Stimulated activated CD4-positive, alpha-beta T cell treated with anti-CD3 and anti-CD28 coated beads, Interleukin-4, amount 100 ng/mL, for 4 hours (primary cell): ENCODE data around the gene ANKRD50.

ENCODE experiments used
- DNase-seq, 2 experiments: peaks; one replicate each; pipeline ENCODE4 v3.0.0-alpha.2; 2020

ANKRD50 gene, protein sequence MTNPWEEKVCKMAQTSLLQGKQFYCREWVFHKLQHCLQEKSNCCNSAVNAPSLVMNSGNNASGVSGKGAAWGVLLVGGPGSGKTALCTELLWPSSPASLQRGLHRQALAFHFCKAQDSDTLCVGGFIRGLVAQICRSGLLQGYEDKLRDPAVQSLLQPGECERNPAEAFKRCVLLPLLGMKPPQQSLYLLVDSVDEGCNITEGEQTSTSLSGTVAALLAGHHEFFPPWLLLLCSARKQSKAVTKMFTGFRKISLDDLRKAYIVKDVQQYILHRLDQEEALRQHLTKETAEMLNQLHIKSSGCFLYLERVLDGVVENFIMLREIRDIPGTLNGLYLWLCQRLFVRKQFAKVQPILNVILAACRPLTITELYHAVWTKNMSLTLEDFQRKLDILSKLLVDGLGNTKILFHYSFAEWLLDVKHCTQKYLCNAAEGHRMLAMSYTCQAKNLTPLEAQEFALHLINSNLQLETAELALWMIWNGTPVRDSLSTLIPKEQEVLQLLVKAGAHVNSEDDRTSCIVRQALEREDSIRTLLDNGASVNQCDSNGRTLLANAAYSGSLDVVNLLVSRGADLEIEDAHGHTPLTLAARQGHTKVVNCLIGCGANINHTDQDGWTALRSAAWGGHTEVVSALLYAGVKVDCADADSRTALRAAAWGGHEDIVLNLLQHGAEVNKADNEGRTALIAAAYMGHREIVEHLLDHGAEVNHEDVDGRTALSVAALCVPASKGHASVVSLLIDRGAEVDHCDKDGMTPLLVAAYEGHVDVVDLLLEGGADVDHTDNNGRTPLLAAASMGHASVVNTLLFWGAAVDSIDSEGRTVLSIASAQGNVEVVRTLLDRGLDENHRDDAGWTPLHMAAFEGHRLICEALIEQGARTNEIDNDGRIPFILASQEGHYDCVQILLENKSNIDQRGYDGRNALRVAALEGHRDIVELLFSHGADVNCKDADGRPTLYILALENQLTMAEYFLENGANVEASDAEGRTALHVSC (N-terminal part only)

DNA sequence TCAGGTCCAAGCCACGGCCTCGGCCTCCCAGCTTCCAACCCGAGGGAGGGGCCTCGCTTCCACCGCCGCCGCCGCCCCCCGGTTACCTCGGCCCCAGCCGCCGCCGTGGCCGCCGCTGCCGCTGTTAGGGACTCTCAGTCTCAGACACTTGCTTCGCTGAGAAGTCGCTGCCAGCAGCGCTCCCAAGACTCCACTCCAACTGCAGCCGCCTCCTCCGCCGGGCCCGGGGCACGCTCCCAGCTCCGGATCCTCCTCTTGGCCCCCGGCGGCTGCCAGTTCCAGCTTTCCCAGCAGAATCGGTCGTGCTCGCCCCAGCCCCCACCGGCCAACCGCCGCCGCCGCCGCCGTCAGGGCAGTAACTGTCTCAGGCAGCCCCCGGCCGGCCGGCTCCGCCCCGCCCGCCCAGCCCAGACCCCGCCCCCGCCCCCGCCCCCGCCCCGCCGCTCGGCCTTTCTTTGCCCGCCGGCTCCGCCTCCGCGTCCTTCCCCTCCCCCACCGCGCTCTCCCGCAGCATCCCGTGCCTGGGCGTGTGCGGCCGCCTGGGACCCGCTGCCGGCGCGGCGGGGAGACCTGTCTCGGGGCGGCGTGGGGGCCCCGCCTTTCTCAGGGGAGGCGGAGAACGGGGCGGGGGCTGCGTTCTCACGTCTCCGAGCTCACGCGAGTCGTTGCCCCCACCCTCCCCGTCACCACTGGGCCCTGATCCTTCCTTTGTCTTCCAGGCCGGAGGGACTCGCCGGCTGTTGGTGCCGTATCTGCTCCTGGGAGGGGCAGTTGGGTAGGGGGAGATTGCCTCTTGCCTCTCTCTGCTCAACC is at the start of gene ANKRD50:
TSS of gene ANKRD50 (minus strand) at position 361 of the 813 bp plus-strand sequence. CDS start 2,221 bp downstream, outside the sequence.
- DNase-seq, result peak; percentile 55 to 57

DNA sequence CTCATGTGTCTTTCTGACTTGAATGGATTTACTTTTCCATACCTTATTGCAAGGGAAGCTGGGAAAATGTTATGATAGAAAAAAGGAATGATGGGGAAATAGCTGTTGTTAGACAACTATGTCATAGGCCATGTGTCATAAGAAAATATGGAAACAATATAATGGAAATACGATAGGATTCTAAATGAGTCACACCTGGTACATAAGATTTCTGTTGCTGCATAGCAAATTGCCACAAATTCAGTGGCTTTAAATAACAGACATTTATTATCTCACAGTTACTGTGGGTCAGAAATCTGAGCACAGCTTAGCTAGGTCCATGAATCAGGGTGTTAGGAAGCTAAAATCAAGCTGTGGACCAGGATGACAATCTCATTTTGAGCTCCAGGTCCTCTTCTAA is 44.6 kb upstream of the ANKRD50 start:
- no peak for DNase-seq

DNA sequence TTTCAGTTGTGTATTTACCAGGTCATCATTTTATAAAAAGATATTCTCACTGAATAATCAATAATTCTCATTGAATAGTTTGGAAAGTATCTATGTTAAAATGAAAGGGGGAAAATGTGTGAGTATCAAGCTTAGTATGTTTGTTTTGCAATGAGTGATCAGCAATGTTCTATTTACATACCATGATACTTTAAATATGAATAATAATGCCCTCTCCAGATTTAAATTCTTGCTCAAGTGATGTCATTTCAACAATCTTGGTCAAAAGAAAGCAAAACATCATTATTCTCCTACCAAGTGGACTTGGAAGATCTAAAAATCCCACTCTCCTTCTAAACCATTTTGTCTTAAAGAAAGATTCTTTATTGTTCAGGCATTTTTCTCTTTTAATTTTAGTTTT is 42.1 kb upstream of the ANKRD50 start:
- DNase-seq, result no peak

DNA sequence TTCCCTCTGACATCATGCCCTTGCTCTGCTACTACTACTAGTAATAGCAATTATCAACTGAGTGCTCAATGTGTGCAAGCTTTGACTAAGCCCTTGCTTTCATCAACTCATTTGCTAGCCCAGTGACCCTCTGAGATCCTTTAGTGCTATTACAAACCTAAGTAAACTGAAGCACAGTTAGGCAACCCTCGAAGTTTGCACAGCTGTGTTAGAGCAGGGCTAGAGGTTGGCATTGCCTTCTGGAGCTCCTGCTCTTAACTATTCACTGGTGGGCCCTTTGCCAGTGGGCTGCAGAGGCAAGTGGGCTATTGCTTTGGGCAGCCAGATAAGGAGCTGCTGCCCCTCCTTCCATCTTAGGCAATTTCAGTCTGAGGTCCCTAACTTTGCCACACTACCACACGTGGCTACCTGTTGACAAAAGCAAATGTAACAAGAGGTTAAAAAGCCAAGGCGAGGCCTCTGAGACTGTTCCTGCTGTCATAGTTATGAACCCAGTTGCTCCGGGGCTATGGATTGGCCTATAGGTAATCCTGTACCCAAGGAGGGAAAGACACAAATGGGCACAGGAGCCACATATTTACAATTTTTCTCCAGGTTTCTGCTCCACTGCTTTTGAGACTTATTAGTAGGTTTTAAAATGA is 41.5 kb upstream of the ANKRD50 start:
- DNase-seq, result no peak

DNA sequence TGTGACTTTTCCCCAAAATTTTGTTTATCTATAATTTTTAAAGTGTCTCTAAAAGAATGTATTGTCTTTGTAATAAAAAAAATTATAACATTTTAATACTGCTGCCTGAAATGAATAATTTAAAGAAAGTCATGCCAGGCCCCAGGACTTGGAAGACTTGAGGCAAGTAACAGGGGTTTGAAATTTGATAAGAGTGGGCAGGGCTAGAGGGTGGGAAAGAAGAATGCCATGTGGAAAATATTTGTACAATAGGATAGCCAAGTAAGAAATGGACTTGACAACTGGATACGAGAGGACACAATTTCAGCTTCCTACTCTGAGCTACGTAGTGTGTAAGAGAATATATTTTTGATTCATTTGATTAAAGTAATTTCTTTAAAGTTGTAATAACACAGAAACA is 36.9 kb upstream of the ANKRD50 start:
- DNase-seq, result no peak

- no peak for DNase-seq
Measured at GRCh38 chr4:124748965-124749364, 36.4 kb upstream of the ANKRD50 start.

DNA sequence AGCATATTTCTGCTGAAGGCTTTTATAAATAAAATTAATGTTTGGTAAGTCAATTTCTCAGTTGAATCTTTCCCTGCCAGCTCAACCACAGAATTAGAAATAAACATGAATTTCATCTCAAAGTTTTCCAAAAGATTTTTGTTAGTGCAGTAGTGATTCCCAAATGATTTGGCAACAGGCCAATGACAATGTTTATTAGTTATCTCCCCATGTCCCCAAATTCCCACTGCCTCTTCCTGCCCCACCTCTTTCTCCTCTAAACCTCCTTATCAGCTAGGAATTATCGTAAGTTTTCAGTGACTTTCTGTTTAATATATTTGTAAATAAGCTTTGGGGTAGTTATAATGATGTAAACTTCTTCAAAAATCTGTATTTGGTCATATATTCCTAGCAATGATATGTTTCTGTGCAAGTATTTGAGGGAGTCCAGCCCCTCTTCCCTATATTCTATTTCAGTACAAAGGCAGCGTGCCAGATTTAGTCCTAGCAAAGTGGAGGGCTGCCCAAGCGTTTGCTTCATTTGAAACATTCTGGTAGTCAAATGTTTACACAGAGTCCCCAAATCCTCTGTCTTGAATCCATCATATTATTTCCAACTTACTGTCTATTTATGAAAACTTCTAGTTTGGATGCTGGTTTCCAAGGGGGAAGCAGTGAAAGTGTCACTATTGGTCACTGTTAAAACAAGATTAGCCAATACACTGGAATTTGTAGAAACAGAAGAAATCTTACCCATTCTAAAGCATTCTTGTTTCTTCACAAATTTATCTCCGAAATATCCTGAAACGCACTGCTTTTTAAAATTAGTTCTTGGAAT is 33.7 kb upstream of the ANKRD50 start:
- no peak for DNase-seq

- no peak for DNase-seq
Measured at GRCh38 chr4:124743711-124744110, 31.2 kb upstream of the ANKRD50 start.

DNA sequence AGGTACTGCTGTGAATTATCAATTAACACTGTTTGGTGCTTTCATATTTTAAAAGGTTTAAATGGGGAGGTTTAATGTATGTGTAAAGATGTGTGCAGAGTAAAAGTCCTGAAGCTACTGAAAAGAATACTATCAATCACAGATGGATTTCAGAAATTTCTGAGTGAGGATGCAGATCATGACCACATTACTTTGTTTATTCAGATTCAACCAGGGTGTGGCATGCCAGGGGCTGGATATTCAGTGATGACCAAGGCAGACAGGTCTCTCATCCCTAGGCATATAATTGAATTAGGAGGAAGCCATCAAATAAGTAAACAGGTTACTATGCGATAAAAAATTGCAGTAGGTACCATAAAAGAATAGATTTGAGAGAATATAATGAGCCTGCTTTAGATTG is 28.0 kb upstream of the ANKRD50 start:
- DNase-seq, result no peak

GRCh38 chr4:124738994-124739393 is 26.5 kb upstream of the ANKRD50 start:
- no peak for DNase-seq

DNA sequence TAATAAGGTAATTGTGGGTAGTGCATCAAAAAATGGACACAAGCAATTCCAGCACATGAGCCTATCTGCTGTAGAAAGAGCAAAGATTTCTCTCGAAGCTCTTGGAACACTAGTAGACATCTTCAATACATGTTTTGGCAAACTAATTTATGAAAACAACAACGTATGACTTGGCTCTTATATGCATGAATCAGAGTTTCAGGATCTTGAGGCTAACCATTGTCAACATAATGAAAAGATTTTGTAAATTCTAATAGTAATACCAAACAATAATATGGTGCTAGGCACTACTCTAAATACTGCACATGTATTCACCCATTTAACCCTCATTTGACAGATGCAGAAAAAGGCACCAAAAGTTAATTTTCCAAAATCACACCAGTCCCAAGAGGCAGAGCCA is 25.1 kb upstream of the ANKRD50 start:
- no peak for DNase-seq

DNA sequence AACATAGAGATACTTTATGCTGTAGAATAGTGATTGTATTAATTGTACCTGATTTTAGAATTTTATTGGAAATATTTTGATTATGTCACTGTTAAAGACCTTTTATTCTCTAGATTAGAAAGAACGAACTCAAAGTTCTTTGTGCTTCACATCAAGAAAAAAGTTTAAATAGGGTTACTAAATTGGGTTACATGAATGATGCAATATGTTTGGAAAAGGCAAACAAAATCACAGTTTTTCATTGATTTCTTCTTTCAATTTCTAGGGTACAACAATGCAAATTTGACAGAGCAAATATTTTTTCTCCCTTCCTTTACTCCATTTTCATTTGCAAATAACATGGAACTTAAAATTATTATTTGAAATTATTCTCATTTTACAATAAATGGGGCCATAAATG is 24.0 kb upstream of the ANKRD50 start:
- DNase-seq, result no peak

DNA sequence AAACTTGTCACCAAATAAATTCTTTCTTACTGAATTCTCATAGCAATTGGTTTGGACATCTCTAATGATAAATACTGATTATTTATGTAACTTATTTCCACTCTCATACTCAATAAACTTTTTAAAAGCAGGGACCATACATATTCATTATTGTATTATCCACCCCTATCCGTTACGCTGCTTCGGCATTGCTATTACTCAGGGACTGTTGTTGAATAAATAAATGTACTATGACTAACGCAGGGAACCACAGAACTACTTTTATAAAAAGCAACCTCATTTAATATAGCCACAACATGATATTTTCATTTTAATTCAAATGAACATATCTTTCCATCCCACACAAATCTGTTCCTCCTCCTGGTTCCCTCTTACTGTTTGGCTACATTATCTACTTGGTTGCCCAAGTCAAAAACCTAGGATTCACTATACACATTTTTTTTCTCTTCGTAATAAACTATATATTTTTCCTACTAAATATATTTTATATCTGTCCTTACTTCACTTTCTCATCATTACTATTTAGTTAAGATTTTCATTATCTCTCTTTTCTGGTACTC is 14.9 kb upstream of the ANKRD50 start:
- DNase-seq, result no peak

DNA sequence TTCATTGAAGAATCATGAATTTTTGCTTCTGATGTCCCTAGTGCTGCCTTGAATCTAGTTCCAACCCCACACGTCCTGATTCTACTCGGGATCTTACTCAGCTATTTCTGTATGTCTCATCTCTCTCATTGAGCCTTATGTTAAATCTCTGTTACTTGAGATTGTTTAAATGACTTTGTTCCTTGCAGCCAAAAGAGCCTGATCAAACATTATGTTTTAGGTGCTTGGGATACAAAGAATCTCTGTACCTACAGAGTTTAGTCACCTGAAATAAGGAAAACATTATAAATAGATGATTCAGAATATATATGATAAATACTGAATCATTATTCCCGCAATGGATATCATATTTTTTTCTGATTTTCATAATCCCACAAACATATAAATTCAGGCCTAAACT is 13.7 kb upstream of the ANKRD50 start:
- DNase-seq, result no peak

DNA sequence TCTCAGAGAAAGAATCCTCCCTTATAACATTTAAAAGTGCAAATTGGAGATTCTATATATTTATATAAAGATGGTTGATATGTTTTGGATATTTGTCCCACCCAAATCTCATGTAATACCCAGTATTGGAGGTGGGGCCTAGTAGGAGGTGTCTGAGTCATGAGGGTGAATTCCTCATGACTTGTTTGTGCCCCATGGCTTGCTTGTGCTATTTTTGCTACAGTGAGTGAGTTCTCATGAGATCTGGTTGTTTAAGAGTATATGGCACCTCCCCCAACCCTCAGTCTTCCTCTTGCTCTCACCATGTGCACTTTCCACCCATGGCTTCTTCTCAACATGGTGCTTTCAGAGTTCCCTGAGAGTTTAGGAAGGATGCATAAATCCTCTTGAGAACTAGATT is 9.5 kb upstream of the ANKRD50 start:
- no peak for DNase-seq

GRCh38 chr4:124717101-124717500 is 4.6 kb upstream of the ANKRD50 start:
- DNase-seq, result no peak

DNA sequence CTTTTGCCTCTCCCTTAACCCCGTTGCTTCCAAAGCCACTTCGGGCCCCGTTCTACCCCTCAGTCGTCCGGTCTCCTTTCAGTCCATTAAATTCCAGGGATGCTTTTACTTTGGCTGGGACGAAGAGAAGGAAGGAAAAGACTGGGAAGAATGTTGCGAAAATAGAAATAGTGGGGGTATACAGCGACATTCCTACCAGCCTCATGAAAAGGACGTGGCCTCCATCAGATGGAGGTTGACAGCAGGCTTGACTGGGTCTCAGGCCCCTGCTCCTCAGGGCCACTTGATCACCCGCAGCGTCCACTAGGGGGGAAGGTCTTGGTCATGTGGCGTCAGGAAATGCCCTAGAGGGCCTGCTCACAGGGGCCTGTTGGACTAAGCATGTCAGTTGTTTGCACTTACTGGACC is 657 bp upstream of the ANKRD50 start:
- DNase-seq, result no peak

- DNase-seq, result peak; percentile 3
Measured at GRCh38 chr4:124711471-124712371, 811 bp downstream of the ANKRD50 start.

DNA sequence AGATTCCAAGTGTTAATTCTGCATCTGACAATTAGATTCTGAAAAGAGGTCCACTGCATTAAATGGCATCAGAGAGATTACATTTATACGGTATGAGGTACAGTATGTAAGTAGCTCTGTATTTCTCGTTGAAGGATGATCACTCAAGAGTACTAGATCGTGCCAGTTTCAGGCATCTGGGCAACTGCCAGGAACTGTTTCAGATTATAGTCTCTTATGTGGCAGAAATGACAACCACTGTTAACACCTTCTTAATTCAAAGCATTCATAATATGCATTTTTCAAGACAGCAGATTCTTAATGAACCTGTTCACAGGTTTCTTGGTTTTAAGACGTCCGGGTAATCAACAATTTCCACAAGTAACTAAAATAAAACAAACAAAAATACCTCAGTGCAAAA is 1.6 kb downstream of the ANKRD50 start:
- no peak for DNase-seq
